ENCODE data around the gene KCNN3.

KCNN3 gene

GRCh38 chr1:154711416-154711815 is 158.7 kb downstream of the KCNN3 start:
- H3K4me1 ChIP-seq (ENCODE audit: insufficient read depth, low read length), result peaks cover 12% of the 10 kb centered on the region
- H3K27me3 ChIP-seq (ENCODE audit: insufficient read depth, low read length), result no peaks in the 10 kb centered on the region
- no peaks in the 10 kb centered on the region for H3K9me3 ChIP-seq (ENCODE audit: low read length)
- H3K36me3 ChIP-seq (ENCODE audit: insufficient read depth, low read length), result no peaks in the 10 kb centered on the region
- H3K4me3 ChIP-seq (ENCODE audit: low read length), result no peak overlapping the region
- H2AFZ ChIP-seq (ENCODE audit: low read depth, low read length), result no peak overlapping the region

- H3K4me3 ChIP-seq (ENCODE audit: low read length), result no peak overlapping the region
- peaks cover 12% of the 10 kb centered on the region for H3K4me1 ChIP-seq (ENCODE audit: insufficient read depth, low read length)
- no peaks in the 10 kb centered on the region for H3K27me3 ChIP-seq (ENCODE audit: insufficient read depth, low read length)
- H3K36me3 ChIP-seq (ENCODE audit: insufficient read depth, low read length), result no peaks in the 10 kb centered on the region
- no peaks in the 10 kb centered on the region for H3K9me3 ChIP-seq (ENCODE audit: low read length)
- H2AFZ ChIP-seq (ENCODE audit: low read depth, low read length), result no peak overlapping the region
These were observed 160.0 kb downstream of the KCNN3 start for GRCh38 chr1:154710106-154710505.

GRCh38 chr1:154707901-154708463 is 162.1 kb downstream of the KCNN3 start:
- peaks cover 12% of the 10 kb centered on the region for H3K4me1 ChIP-seq (ENCODE audit: insufficient read depth, low read length)
- H3K27me3 ChIP-seq (ENCODE audit: insufficient read depth, low read length), result no peaks in the 10 kb centered on the region
- no peaks in the 10 kb centered on the region for H3K36me3 ChIP-seq (ENCODE audit: insufficient read depth, low read length)
- H3K9me3 ChIP-seq (ENCODE audit: low read length), result no peaks in the 10 kb centered on the region
- H3K4me3 ChIP-seq (ENCODE audit: low read length), result no peak overlapping the region
- no peak overlapping the region for H2AFZ ChIP-seq (ENCODE audit: low read depth, low read length)

GRCh38 chr1:154706851-154707250 is 163.2 kb downstream of the KCNN3 start:
- no peaks in the 10 kb centered on the region for H3K27me3 ChIP-seq (ENCODE audit: insufficient read depth, low read length)

GRCh38 chr1:154705544-154705943 is 164.5 kb downstream of the KCNN3 start:
- no peak overlapping the region for H2AFZ ChIP-seq (ENCODE audit: low read depth, low read length)
- H3K4me3 ChIP-seq (ENCODE audit: low read length), result no peak overlapping the region
- H3K36me3 ChIP-seq (ENCODE audit: insufficient read depth, low read length), result no peaks in the 10 kb centered on the region
- no peaks in the 10 kb centered on the region for H3K9me3 ChIP-seq (ENCODE audit: low read length)
- no peaks in the 10 kb centered on the region for H3K27me3 ChIP-seq (ENCODE audit: insufficient read depth, low read length)
- peaks cover 12% of the 10 kb centered on the region for H3K4me1 ChIP-seq (ENCODE audit: insufficient read depth, low read length)

More at GRCh38 chr1:154706851-154707250, 163.2 kb downstream of the KCNN3 start:
- H3K4me3 ChIP-seq (ENCODE audit: low read length), result no peak overlapping the region
- no peaks in the 10 kb centered on the region for H3K9me3 ChIP-seq (ENCODE audit: low read length)
- H3K4me1 ChIP-seq (ENCODE audit: insufficient read depth, low read length), result peaks cover 12% of the 10 kb centered on the region
- H2AFZ ChIP-seq (ENCODE audit: low read depth, low read length), result no peak overlapping the region
- no peaks in the 10 kb centered on the region for H3K36me3 ChIP-seq (ENCODE audit: insufficient read depth, low read length)

GRCh38 chr1:154703170-154703569 is 166.9 kb downstream of the KCNN3 start:
- Histone ChIP-seq H3K27me3 (ENCODE audit: insufficient read depth, low read length) (no peaks in the 10 kb centered on the region), H3K4me3 (ENCODE audit: low read length) (no peak overlapping the region), H3K36me3 (ENCODE audit: insufficient read depth, low read length) (no peaks in the 10 kb centered on the region), H3K4me1 (ENCODE audit: insufficient read depth, low read length) (peaks cover 8% of the 10 kb centered on the region), H3K9me3 (ENCODE audit: low read length) (no peaks in the 10 kb centered on the region), H2AFZ (ENCODE audit: low read depth, low read length) (no peak overlapping the region)

- H3K9me3 ChIP-seq (ENCODE audit: low read length), result no peaks in the 10 kb centered on the region
- H3K4me1 ChIP-seq (ENCODE audit: insufficient read depth, low read length), result peaks cover 16% of the 10 kb centered on the region
- H3K36me3 ChIP-seq (ENCODE audit: insufficient read depth, low read length), result no peaks in the 10 kb centered on the region
- H3K27me3 ChIP-seq (ENCODE audit: insufficient read depth, low read length), result no peaks in the 10 kb centered on the region
- no peak overlapping the region for H3K4me3 ChIP-seq (ENCODE audit: low read length)
- H2AFZ ChIP-seq (ENCODE audit: low read depth, low read length), result no peak overlapping the region
These were observed 171.6 kb downstream of the KCNN3 start for GRCh38 chr1:154698320-154699096.

GRCh38 chr1:154697710-154698109 is 172.4 kb downstream of the KCNN3 start:
- peaks cover 16% of the 10 kb centered on the region for H3K4me1 ChIP-seq (ENCODE audit: insufficient read depth, low read length)
- no peaks in the 10 kb centered on the region for H3K27me3 ChIP-seq (ENCODE audit: insufficient read depth, low read length)
- H3K9me3 ChIP-seq (ENCODE audit: low read length), result no peaks in the 10 kb centered on the region
- H3K4me3 ChIP-seq (ENCODE audit: low read length), result no peak overlapping the region
- H3K36me3 ChIP-seq (ENCODE audit: insufficient read depth, low read length), result no peaks in the 10 kb centered on the region
- no peak overlapping the region for H2AFZ ChIP-seq (ENCODE audit: low read depth, low read length)

- Histone ChIP-seq H3K9me3 (ENCODE audit: low read length) (no peaks in the 10 kb centered on the region), H3K4me1 (ENCODE audit: insufficient read depth, low read length) (peaks cover 16% of the 10 kb centered on the region), H3K4me3 (ENCODE audit: low read length) (no peak overlapping the region), H3K36me3 (ENCODE audit: insufficient read depth, low read length) (no peaks in the 10 kb centered on the region), H2AFZ (ENCODE audit: low read depth, low read length) (no peak overlapping the region), H3K27me3 (ENCODE audit: insufficient read depth, low read length) (no peaks in the 10 kb centered on the region)
These were observed 173.6 kb downstream of the KCNN3 start for GRCh38 chr1:154696456-154696855.

- peaks cover 16% of the 10 kb centered on the region for H3K4me1 ChIP-seq (ENCODE audit: insufficient read depth, low read length)
These were observed 174.1 kb downstream of the KCNN3 start for GRCh38 chr1:154695985-154696384.

GRCh38 chr1:154694995-154695394 is 175.1 kb downstream of the KCNN3 start:
- peaks cover 16% of the 10 kb centered on the region for H3K4me1 ChIP-seq (ENCODE audit: insufficient read depth, low read length)
- no peaks in the 10 kb centered on the region for H3K27me3 ChIP-seq (ENCODE audit: insufficient read depth, low read length)
- H3K36me3 ChIP-seq (ENCODE audit: insufficient read depth, low read length), result no peaks in the 10 kb centered on the region

More at GRCh38 chr1:154695985-154696384, 174.1 kb downstream of the KCNN3 start:
- Histone ChIP-seq H3K27me3 (ENCODE audit: insufficient read depth, low read length) (no peaks in the 10 kb centered on the region), H2AFZ (ENCODE audit: low read depth, low read length) (no peak overlapping the region), H3K4me3 (ENCODE audit: low read length) (no peak overlapping the region), H3K9me3 (ENCODE audit: low read length) (no peaks in the 10 kb centered on the region), H3K36me3 (ENCODE audit: insufficient read depth, low read length) (no peaks in the 10 kb centered on the region)

GRCh38 chr1:154689083-154689482 is 181.0 kb downstream of the KCNN3 start:
- Histone ChIP-seq H3K27me3 (ENCODE audit: insufficient read depth, low read length) (no peaks in the 10 kb centered on the region), H3K9me3 (ENCODE audit: low read length) (no peaks in the 10 kb centered on the region), H3K4me1 (ENCODE audit: insufficient read depth, low read length) (no peaks in the 10 kb centered on the region), H3K36me3 (ENCODE audit: insufficient read depth, low read length) (no peaks in the 10 kb centered on the region), H2AFZ (ENCODE audit: low read depth, low read length) (no peak overlapping the region), H3K4me3 (ENCODE audit: low read length) (no peak overlapping the region)

More at GRCh38 chr1:154694995-154695394, 175.1 kb downstream of the KCNN3 start:
- Histone ChIP-seq H2AFZ (ENCODE audit: low read depth, low read length) (no peak overlapping the region), H3K9me3 (ENCODE audit: low read length) (no peaks in the 10 kb centered on the region), H3K4me3 (ENCODE audit: low read length) (no peak overlapping the region)

GRCh38 chr1:154686507-154686906 is 183.6 kb downstream of the KCNN3 start:
- no peaks in the 10 kb centered on the region for H3K27me3 ChIP-seq (ENCODE audit: insufficient read depth, low read length)
- no peaks in the 10 kb centered on the region for H3K36me3 ChIP-seq (ENCODE audit: insufficient read depth, low read length)
- H3K4me1 ChIP-seq (ENCODE audit: insufficient read depth, low read length), result no peaks in the 10 kb centered on the region
- H2AFZ ChIP-seq (ENCODE audit: low read depth, low read length), result no peak overlapping the region
- no peaks in the 10 kb centered on the region for H3K9me3 ChIP-seq (ENCODE audit: low read length)
- no peak overlapping the region for H3K4me3 ChIP-seq (ENCODE audit: low read length)

All from neuron (in vitro differentiated cells).